H9 (cell line): ENCODE results near the gene PSMD5. TPM values are rescaled to one million over a fixed set of nuclear protein-coding genes. Genes with fewer than 3 reads are reported as not detected.

Experiments used
- DNase-seq: peaks from one replicate; pipeline ENCODE4 v3.0.0-alpha.2; 2017
- H2AFZ ChIP-seq: one replicate; pipeline ENCODE4 v1.6.1; 2013; ENCODE audit warnings: mild to moderate bottlenecking, low read length, control low read depth, moderate library complexity
- H2AK5ac ChIP-seq: 2 replicates; pipeline ENCODE4 v1.6.1; 2013; ENCODE audit warnings: low read length, control low read depth, mixed read lengths; ENCODE audit not compliant: insufficient read length
- H2BK120ac ChIP-seq: one replicate; pipeline ENCODE4 v1.6.1; 2013; ENCODE audit warnings: low read depth, mild to moderate bottlenecking, low read length, control low read depth, inconsistent platforms; ENCODE audit not compliant: poor library complexity, severe bottlenecking
- H2BK12ac ChIP-seq: 2 replicates; pipeline ENCODE4 v1.6.1; 2013; ENCODE audit warnings: low read length, control low read depth, mixed read lengths, low read depth; ENCODE audit not compliant: insufficient read length
- H2BK15ac ChIP-seq: 2 replicates; pipeline ENCODE4 v1.6.1; 2013; ENCODE audit warnings: low read depth, low read length, control low read depth
- H2BK20ac ChIP-seq: one replicate; pipeline ENCODE4 v1.6.1; 2013; ENCODE audit warnings: low read depth, mild to moderate bottlenecking, low read length, control low read depth, inconsistent platforms; ENCODE audit not compliant: poor library complexity, severe bottlenecking
- H2BK5ac ChIP-seq: 2 replicates; pipeline ENCODE4 v1.6.1; 2013; ENCODE audit warnings: low read length, control low read depth, mixed read lengths; ENCODE audit not compliant: insufficient read length
- H3K14ac ChIP-seq: 2 replicates; pipeline ENCODE4 v1.6.1; 2013; ENCODE audit warnings: low read length, control low read depth; ENCODE audit not compliant: insufficient read depth
- H3K18ac ChIP-seq: 2 replicates; pipeline ENCODE4 v1.6.1; 2013; ENCODE audit warnings: low read depth, mild to moderate bottlenecking, mixed read lengths, low read length, control low read depth; ENCODE audit not compliant: insufficient read length
- H3K23ac ChIP-seq: 2 replicates; pipeline ENCODE4 v1.6.1; 2013; ENCODE audit warnings: low read length, control low read depth, mixed read lengths, low read depth; ENCODE audit not compliant: insufficient read length
- H3K23me2 ChIP-seq: 2 replicates; pipeline ENCODE4 v1.6.1; 2013; ENCODE audit warnings: low read depth, mild to moderate bottlenecking, mixed read lengths, low read length, control low read depth; ENCODE audit not compliant: insufficient read length, poor library complexity, severe bottlenecking
- H3K27ac ChIP-seq: 2 replicates; pipeline ENCODE4 v1.5.1; 2013; ENCODE audit warnings: low read length, control low read depth, mixed read lengths, low read depth; ENCODE audit not compliant: insufficient read length
- H3K27me3 ChIP-seq: 2 replicates; pipeline ENCODE4 v1.6.1; 2013; ENCODE audit warnings: low read length, control low read depth, inconsistent platforms; ENCODE audit not compliant: insufficient read depth
- H3K4ac ChIP-seq: 2 replicates; pipeline ENCODE4 v1.6.1; 2013; ENCODE audit warnings: low read depth, mild to moderate bottlenecking, control low read depth, inconsistent platforms, low read length, moderate library complexity
- H3K4me1 ChIP-seq: 2 replicates; pipeline ENCODE4 v1.6.1; 2013; ENCODE audit warnings: low read length, control low read depth, inconsistent platforms; ENCODE audit not compliant: insufficient read depth
- H3K4me2 ChIP-seq: 2 replicates; pipeline ENCODE4 v1.6.1; 2013; ENCODE audit warnings: low read length, control low read depth, mixed read lengths; ENCODE audit not compliant: insufficient read length, insufficient read depth
- H3K56ac ChIP-seq: 2 replicates; pipeline ENCODE4 v1.6.1; 2013; ENCODE audit warnings: low read depth, mild to moderate bottlenecking, mixed read lengths, low read length, control low read depth; ENCODE audit not compliant: insufficient read length
- H3K79me1 ChIP-seq: 2 replicates; pipeline ENCODE4 v1.6.1; 2013; ENCODE audit warnings: low read depth, mild to moderate bottlenecking, moderate library complexity, low read length, control low read depth, inconsistent platforms; ENCODE audit not compliant: insufficient read depth, poor library complexity, severe bottlenecking
- H3K79me2 ChIP-seq: 2 replicates; pipeline ENCODE4 v1.6.1; 2013; ENCODE audit warnings: low read length, control low read depth, inconsistent platforms; ENCODE audit not compliant: insufficient read depth
- H3K9ac ChIP-seq: 2 replicates; pipeline ENCODE4 v1.6.1; 2013; ENCODE audit warnings: low read length, control low read depth, mixed read lengths; ENCODE audit not compliant: insufficient read length; ENCODE audit errors: extremely low read depth
- H3K9me3 ChIP-seq: one replicate; pipeline ENCODE4 v1.6.1; 2013; ENCODE audit warnings: low read depth, low read length, inconsistent platforms; ENCODE audit not compliant: control insufficient read depth
- H3T11ph ChIP-seq: one replicate; pipeline ENCODE4 v1.6.1; 2013; ENCODE audit warnings: mild to moderate bottlenecking, low read length, control low read depth, inconsistent platforms
- H4K20me1 ChIP-seq: one replicate; pipeline ENCODE4 v1.6.1; 2013; ENCODE audit not compliant: control insufficient read depth, insufficient read length, insufficient read depth
- H4K5ac ChIP-seq: 2 replicates; pipeline ENCODE4 v1.6.1; 2013; ENCODE audit warnings: low read depth, mild to moderate bottlenecking, mixed read lengths, low read length, control low read depth; ENCODE audit not compliant: insufficient read length
- H4K8ac ChIP-seq: replicated peaks from 2 replicates; pipeline ENCODE4 v1.6.1; 2013; ENCODE audit warnings: low read length, control low read depth, mixed read lengths, low read depth; ENCODE audit not compliant: insufficient read length
- H4K91ac ChIP-seq: 2 replicates; pipeline ENCODE4 v1.6.1; 2013; ENCODE audit warnings: low read depth, mild to moderate bottlenecking, moderate library complexity, mixed read lengths, low read length, control low read depth; ENCODE audit not compliant: insufficient read length
- H3K27ac Mint-ChIP-seq, 3 experiments: 2 replicates in 2 of 3; 3 replicates in 1 of 3; pipeline ENCODE4 v1.8.0; 2020 to 2021; ENCODE audit warnings: mixed read lengths in 3 of 3, mild to moderate bottlenecking in 1 of 3, moderate library complexity in 1 of 3
- H3K27me3 Mint-ChIP-seq: 2 replicates; pipeline ENCODE4 v1.8.0; 2021; ENCODE audit warnings: low read depth, mild to moderate bottlenecking, moderate library complexity, mixed read lengths
- H3K36me3 Mint-ChIP-seq, 3 experiments: 2 replicates in 2 of 3; 3 replicates in 1 of 3; pipeline ENCODE4 v1.8.0; 2020 to 2021; ENCODE audit warnings: low read depth in 3 of 3, mixed read lengths in 3 of 3; ENCODE audit not compliant: insufficient read depth in 1 of 3
- H3K4me1 Mint-ChIP-seq, 2 experiments: 2 replicates each; pipeline ENCODE4 v1.8.0; 2020; ENCODE audit warnings: mixed read lengths in 2 of 2
- H3K4me3 Mint-ChIP-seq, 2 experiments: 2 replicates in 1 of 2; 3 replicates in 1 of 2; pipeline ENCODE4 v1.8.0; 2020 to 2021; ENCODE audit warnings: mild to moderate bottlenecking in 2 of 2, mixed read lengths in 2 of 2, moderate library complexity in 1 of 2
- H3K9me3 Mint-ChIP-seq, 2 experiments: 2 replicates in 1 of 2; 3 replicates in 1 of 2; pipeline ENCODE4 v1.8.0; 2020; ENCODE audit warnings: mild to moderate bottlenecking in 2 of 2, mixed read lengths in 2 of 2, moderate library complexity in 1 of 2
- WGBS: extraction: QIAGEN DNeasy Blood & Tissue Kit; methylation state at CpG from one replicate; pipeline ENCODE4 v1.1.7; 2013; ENCODE audit warnings: missing lambda C conversion rate, low lambda C conversion rate, mixed read lengths; ENCODE audit not compliant: insufficient read length; ENCODE audit errors: extremely low coverage; 5-methylcytosine and 5-hydroxymethylcytosine counted together
- total RNA-seq: library from RNA; stranded (reverse); gene quantifications from 2 replicates; pipeline ENCODE4 v1.2.1, GENCODE V29; 2021
- TF ChIP-seq, protein P1 (sequence below): fragments of 200-600 bp; sonication (generic); conservative IDR thresholded peaks from 3 replicates; pipeline ENCODE4 v1.8.0; 2021; ENCODE audit warnings: antibody characterized with exemption, mild to moderate bottlenecking

Gene PSMD5
- total RNA-seq, 1 experiment from 2014 or later: 64.9 TPM

DNA sequence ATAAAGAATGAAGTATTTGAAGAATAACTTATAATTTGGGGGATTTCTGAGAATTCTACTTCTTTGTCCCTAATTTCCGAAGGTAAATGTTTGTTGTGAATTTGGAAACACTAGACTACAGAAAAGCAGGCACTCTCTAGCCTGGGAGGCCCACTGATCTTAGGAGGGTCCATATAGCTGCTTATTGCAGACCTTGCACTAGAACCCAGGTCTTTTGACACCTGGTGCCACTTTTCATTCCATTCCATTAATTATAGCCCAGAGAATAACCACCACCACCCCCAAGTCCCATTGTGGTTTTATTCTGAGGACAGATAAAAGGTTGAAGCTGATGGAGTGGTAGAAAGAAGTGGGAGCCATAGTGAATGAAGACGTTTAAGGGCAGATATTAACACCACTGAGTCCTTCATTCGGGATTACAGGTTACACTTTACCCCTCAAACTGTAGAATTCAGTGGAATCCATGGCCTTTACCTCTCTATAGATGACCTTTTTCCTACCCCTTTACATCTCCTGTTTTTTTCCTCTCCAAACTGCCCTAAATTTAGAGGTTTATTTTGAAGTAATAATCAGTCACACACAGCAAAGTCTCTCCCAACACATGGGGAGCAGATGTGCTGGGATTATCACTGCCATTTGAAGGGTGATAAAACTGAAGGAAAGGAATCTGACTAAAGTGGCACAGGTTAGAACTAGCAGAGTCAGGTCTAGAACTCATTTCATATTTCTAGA, 12.0 kb upstream of the PSMD5 start:
- H3K27ac ChIP-seq: no peak overlapping the region
- H2AFZ ChIP-seq: no peak overlapping the region
- no peak overlapping the region for H4K91ac ChIP-seq
- TF ChIP-seq, protein P1, sequence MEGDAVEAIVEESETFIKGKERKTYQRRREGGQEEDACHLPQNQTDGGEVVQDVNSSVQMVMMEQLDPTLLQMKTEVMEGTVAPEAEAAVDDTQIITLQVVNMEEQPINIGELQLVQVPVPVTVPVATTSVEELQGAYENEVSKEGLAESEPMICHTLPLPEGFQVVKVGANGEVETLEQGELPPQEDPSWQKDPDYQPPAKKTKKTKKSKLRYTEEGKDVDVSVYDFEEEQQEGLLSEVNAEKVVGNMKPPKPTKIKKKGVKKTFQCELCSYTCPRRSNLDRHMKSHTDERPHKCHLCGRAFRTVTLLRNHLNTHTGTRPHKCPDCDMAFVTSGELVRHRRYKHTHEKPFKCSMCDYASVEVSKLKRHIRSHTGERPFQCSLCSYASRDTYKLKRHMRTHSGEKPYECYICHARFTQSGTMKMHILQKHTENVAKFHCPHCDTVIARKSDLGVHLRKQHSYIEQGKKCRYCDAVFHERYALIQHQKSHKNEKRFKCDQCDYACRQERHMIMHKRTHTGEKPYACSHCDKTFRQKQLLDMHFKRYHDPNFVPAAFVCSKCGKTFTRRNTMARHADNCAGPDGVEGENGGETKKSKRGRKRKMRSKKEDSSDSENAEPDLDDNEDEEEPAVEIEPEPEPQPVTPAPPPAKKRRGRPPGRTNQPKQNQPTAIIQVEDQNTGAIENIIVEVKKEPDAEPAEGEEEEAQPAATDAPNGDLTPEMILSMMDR: no peak
- no peak for DNase-seq
- Mint-ChIP-seq H3K4me1 (peaks cover 23 to 25% of the 10 kb centered on the region in 2 experiments), H3K27me3 (no peaks in the 10 kb centered on the region), H3K4me3 (no peak overlapping the region), H3K9me3 (no peaks in the 10 kb centered on the region), H3K27ac (no peak overlapping the region), H3K36me3 (peaks cover 0 to 26% (median 12%) of the 10 kb centered on the region in 3 experiments; a peak in 4 of 7 replicates)
- H3K27me3 ChIP-seq: no peaks in the 10 kb centered on the region
- H2BK120ac ChIP-seq: no peak overlapping the region
- no peak overlapping the region for H3T11ph ChIP-seq
- no peak overlapping the region for H2BK5ac ChIP-seq
- H3K4me2 ChIP-seq: no peak overlapping the region
- no peak overlapping the region for H3K18ac ChIP-seq
- no peak overlapping the region for H3K56ac ChIP-seq
- H3K9me3 ChIP-seq: no peaks in the 10 kb centered on the region
- no peak overlapping the region for H3K14ac ChIP-seq
- no peaks in the 10 kb centered on the region for H3K79me1 ChIP-seq
- H3K79me2 ChIP-seq: no peaks in the 10 kb centered on the region
- no peak overlapping the region for H2BK20ac ChIP-seq
- H2BK15ac ChIP-seq: no peak overlapping the region
- peaks cover 7% of the 10 kb centered on the region; the same call in 1 of the 2 replicates for H3K4me1 ChIP-seq
- no peaks in the 10 kb centered on the region for H4K20me1 ChIP-seq
- H2AK5ac ChIP-seq: no peak overlapping the region
- no peak overlapping the region for H4K8ac ChIP-seq
- no peak overlapping the region for H3K9ac ChIP-seq
- H2BK12ac ChIP-seq: no peak overlapping the region
- no peak overlapping the region for H4K5ac ChIP-seq
- no CpG with 5 or more reads among the region's 3 CpGs for WGBS
- H3K4ac ChIP-seq: no peak overlapping the region
- H3K23ac ChIP-seq: no peak overlapping the region
- no peaks in the 10 kb centered on the region for H3K23me2 ChIP-seq
